Measurements from ENCODE around the gene PRR14L.
"Not testable (repeated sequence)": the region's sequence is repeated elsewhere in the genome, so short reads cannot be mapped to it uniquely, and the experiment has no call there.

PRR14L gene

GRCh38 chr22:31739795-31740201 lies 10.1 kb downstream of the PRR14L start:
- DNase-seq, result no peak

DNA sequence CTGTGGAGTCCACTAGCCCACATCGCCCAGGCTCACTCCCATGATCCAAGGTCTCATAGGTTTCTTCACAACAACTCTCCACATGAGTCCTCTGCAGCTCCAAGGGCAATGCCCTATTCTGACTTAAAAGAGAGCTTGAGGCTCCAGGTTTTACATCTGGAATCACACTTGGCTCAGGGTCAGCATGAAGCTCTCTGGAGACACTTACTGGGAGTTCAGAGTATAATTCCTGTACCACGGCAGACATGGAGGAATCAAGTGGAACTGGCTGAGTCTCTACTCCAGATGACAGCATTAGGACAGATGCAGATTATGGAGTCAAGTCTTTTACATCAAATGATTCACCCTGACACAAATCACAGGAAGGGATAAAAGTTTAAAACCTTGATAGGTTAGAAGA lies 11.4 kb downstream of the PRR14L start:
- DNase-seq, result no peak

- DNase-seq, result peak in 1 of 5 experiments; percentile 13
Measured at GRCh38 chr22:31737932-31738331, 12.0 kb downstream of the PRR14L start.

DNA sequence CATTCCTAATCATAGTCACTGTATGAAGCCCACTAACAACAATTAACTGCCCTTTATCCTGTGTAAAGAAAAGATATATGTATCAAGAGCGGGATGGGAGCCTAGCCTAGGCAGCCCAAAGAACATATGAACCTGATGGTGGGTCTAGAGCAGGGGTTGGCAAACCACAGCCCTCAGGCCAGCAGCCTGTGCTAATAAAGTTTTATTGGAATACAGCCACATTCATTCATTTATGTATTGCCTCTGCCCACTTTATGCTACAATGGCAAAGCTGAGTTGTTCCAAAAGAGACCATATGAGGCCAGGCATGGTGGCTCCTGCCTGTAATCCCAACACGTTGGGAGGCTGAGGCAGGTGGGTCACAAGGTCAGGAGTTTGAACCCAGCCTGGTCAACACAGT lies 13.5 kb downstream of the PRR14L start:
- DNase-seq, result no peak

DNA sequence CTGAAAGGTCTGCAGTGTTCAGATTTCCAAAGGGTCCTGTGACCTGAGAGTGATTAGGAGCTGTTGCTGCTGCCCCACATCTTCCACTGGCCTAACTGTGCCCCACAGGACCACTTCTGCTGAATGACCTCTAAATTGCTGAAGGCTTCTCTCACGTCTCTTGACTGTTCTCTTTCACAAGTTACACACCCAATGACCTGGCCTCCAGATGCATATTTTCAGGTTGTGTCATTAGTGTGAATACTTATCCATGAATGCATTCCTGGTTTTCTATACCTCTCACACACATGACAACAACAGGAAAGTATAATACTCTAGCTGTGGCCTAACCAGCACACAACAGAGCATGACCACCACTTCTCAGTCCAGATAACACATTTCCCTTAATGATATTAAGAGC lies 15.4 kb downstream of the PRR14L start:
- no peak for DNase-seq

DNA sequence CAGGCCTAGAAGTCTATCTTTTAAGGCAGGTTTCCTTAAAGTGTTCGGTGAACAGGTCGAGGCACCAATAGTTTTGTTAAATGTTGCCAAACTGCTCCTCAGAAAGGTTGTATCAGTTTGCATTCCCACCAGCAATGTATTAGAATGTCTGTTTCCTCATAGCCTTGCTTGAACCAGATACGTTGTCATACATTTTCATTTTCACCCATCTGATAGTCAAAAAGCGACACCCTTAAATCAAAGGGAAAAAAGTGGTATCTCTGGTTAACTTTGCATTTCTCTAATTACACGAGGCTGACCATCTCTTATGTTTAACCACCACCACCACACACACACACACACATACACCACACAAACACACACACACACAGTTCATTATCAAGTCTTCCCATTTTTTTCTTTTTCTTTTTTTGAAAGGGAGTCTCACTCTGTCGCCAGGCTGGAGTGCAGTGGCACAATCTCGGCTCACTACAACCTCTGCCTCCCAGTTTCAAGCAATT lies 16.3 kb downstream of the PRR14L start:
- peak in 1 of 5 experiments; percentile 30 for DNase-seq

DNA sequence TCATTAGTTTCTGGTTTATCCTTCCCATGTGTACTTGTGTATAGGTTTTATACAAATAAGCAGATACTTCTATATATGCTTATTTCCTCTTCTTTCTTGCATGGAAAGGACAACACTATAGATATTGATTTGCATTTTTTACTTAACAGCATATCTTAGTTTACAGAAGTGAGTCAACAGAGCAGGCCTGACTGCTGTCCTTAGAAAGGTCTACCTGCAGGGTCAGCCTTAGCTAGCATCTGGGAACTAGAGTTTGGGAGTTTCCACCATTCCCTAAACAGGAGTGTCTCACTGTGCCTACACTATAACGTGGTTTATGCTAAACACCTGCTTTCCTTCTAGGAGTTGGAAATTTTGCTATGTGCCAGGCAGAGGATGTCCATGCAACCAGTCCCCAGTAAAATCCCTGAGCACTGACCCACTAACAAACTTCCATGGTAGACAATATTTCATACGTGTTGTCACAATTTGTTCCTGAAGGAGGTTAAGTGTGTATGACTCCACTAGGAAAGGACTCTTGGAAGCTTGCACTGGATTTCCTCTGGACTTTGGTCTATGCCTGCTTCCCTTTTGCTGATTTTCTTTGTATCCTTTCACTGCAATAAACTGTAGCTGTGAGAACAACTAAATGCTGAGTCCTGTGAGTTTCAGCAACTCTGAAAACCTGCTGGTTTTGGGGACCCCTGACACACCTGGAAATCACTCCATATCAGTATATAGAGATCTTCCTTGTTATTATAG lies 17.7 kb downstream of the PRR14L start:
- no peak for DNase-seq

GRCh38 chr22:31730344-31730711 lies 19.6 kb downstream of the PRR14L start:
- DNase-seq, result no peak

GRCh38 chr22:31728857-31729256 lies 21.1 kb downstream of the PRR14L start:
- DNase-seq, result no peak

DNA sequence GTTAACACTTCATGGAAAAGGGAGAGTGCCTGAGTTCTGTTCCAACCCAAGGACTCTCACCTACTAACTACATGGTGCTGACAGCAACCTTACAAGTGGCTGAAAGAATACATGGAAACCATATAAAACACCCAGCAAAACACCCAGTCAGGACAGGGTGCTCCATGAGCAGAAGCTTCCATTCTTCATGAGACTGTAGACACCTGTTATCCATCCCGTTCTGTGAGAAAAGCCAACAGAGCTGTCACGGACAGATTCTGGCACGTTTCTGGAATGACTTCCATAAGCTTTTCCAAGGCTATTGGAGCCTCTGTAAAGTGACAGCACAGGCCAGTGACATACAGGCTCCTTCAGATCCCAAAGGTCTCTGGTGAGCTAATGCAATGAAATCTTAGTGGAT lies 23.2 kb downstream of the PRR14L start:
- DNase-seq, result no peak

GRCh38 chr22:31723723-31724122 lies 26.2 kb downstream of the PRR14L start:
- DNase-seq, result no peak

- DNase-seq, result no peak
Measured at GRCh38 chr22:31719850-31720471, 30.0 kb downstream of the PRR14L start.

GRCh38 chr22:31715147-31715778 lies 34.7 kb downstream of the PRR14L start:
- DNase-seq, result no peak

- not testable (repeated sequence) for DNase-seq
Measured at GRCh38 chr22:31711226-31711625, 38.7 kb downstream of the PRR14L start.

GRCh38 chr22:31707519-31707918 lies 42.4 kb downstream of the PRR14L start:
- no peak for DNase-seq

- DNase-seq, result peak in 1 of 5 experiments; percentile 64
Measured at GRCh38 chr22:31695423-31695822, 54.5 kb downstream of the PRR14L start.

DNA sequence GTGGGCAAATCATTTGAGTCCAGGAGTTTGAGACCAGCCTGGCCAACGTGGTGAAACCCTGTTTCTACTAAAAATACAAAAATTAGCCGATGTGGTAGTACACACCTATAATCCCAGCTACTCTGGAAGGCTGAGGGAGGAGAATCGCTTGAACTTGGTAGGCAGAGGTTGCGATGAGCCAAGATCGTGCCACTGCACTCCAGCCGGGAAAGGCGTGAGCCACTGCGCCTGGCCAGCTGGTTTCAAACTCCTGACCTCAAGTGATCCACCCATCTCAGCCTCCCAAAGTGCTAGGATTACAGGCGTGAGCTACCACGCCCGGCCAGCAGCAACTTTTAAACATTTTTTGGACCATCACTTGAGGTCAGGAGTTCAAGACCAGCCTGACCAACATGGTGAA lies 55.9 kb downstream of the PRR14L start:
- not testable (repeated sequence) for DNase-seq

GRCh38 chr22:31692186-31692886 lies 57.6 kb downstream of the PRR14L start:
- peak in 2 of 5 experiments; percentile 9 to 90 for DNase-seq

DNA sequence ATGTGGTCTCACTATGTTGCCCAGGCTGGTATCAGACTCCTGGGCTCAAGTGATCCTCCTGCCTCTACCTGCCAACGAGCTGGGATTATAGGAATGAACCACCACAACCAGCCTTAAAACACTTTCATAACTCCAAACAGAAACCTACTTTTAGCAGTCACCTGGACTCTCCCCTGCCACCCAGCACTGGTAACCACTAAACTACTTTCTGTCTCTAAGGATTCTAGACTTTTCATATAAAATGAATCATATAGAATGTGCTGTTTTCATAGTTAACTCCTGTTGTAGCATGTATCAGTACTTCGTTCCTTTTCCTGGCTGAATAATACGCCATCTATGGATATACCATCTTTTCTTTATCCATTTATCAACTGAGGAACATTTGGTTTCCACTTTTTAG lies 58.5 kb downstream of the PRR14L start:
- peak in 1 of 5 experiments; percentile 39 for DNase-seq

GRCh38 chr22:31683181-31684105 lies 66.5 kb downstream of the PRR14L start:
- DNase-seq, result no peak

DNA sequence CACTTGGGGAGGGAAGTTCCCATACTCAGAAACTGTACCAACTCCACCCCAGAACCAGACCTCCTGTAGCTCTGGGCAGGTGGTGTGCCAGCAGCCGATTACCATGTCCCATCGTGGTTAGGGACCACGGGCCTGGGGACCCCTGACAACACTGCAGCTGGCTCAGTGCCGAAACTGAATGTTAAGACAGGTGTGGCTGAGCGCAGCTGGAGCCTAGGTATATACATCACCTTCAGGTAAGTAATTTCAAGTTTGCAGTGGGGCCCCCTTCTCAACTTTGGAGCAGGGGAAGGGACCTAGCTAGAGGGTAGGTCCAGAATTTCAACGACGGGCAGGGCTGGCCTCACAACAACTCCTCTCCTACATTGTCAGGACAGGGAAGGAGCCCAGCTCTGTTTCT lies 67.2 kb downstream of the PRR14L start:
- no peak for DNase-seq

Data from T-helper 2 cell (primary cell).